Measurements from ENCODE around the gene AVPR2. TPM values are rescaled to one million over a fixed set of nuclear protein-coding genes. Genes with fewer than 3 reads are reported as not detected.

The AVPR2 gene
- total RNA-seq, 1 donor from 2014 or later: 3.0 TPM

GRCh38 chrX:153909024-153909979 is 4.8 kb downstream of the AVPR2 start:
- Histone ChIP-seq H3K27me3 (no peaks in the 10 kb centered on the region), H3K4me3 (no peak overlapping the region), H3K9me3 (no peaks in the 10 kb centered on the region), H3K36me3 (no peaks in the 10 kb centered on the region), H3K27ac (no peak overlapping the region), H3K4me1 (peaks cover 5% of the 10 kb centered on the region)
- TF ChIP-seq CTCF (IDR thresholded peaks at IDR 0.05): no peak
- intact Hi-C loops (cut with DNase I): no loop called here
- DNase-seq: no peak
- ATAC-seq: no peak

GRCh38 chrX:153909980-153910360 is 5.5 kb downstream of the AVPR2 start:
- intact Hi-C loops (cut with DNase I): no loop called here
- H3K27me3 ChIP-seq: no peaks in the 10 kb centered on the region
- no peak for TF ChIP-seq CTCF (IDR thresholded peaks at IDR 0.05)

GRCh38 chrX:153910446-153910845 is 6.0 kb downstream of the AVPR2 start:
- H3K27ac ChIP-seq: no peak overlapping the region
- H3K9me3 ChIP-seq: no peaks in the 10 kb centered on the region
- H3K4me3 ChIP-seq: no peak overlapping the region
- DNase-seq (no peak), ATAC-seq (no peak)
- no peak for TF ChIP-seq CTCF (IDR thresholded peaks at IDR 0.05)
- H3K36me3 ChIP-seq: no peaks in the 10 kb centered on the region
- H3K27me3 ChIP-seq: no peaks in the 10 kb centered on the region
- no peaks in the 10 kb centered on the region for H3K4me1 ChIP-seq
- intact Hi-C loops (cut with DNase I): no loop called here

More at GRCh38 chrX:153909980-153910360, 5.5 kb downstream of the AVPR2 start:
- DNase-seq (no peak), ATAC-seq (no peak)
- H3K4me3 ChIP-seq: no peak overlapping the region
- no peaks in the 10 kb centered on the region for H3K4me1 ChIP-seq
- H3K9me3 ChIP-seq: no peaks in the 10 kb centered on the region
- no peak overlapping the region for H3K27ac ChIP-seq
- no peaks in the 10 kb centered on the region for H3K36me3 ChIP-seq

GRCh38 chrX:153911798-153912197 is 7.3 kb downstream of the AVPR2 start:
- intact Hi-C loops (cut with DNase I): no loop called here
- no peak for ATAC-seq
- Histone ChIP-seq H3K27me3 (no peaks in the 10 kb centered on the region), H3K4me3 (no peak overlapping the region), H3K4me1 (no peaks in the 10 kb centered on the region), H3K36me3 (no peaks in the 10 kb centered on the region), H3K27ac (no peak overlapping the region), H3K9me3 (no peaks in the 10 kb centered on the region)
- no peak for TF ChIP-seq CTCF (IDR thresholded peaks at IDR 0.05)
- DNase-seq: no peak

GRCh38 chrX:153913211-153913610 is 8.7 kb downstream of the AVPR2 start:
- TF ChIP-seq CTCF (IDR thresholded peaks at IDR 0.05): no peak
- DNase-seq: no peak

More at GRCh38 chrX:153913211-153913610, 8.7 kb downstream of the AVPR2 start:
- H3K36me3 ChIP-seq: no peaks in the 10 kb centered on the region
- H3K9me3 ChIP-seq: no peaks in the 10 kb centered on the region
- no peak for ATAC-seq
- H3K4me1 ChIP-seq: no peaks in the 10 kb centered on the region
- intact Hi-C loops (cut with DNase I): no loop called here
- no peak overlapping the region for H3K4me3 ChIP-seq
- no peak overlapping the region for H3K27ac ChIP-seq
- H3K27me3 ChIP-seq: no peaks in the 10 kb centered on the region
